Upper lobe of left lung (tissue), 6 donors: ENCODE results near the gene TBX15. TPM values are rescaled to one million over a fixed set of nuclear protein-coding genes. Genes with fewer than 3 reads are reported as not detected.

ENCODE experiments used
- ATAC-seq, 2 donors: fragments of 200-7000 bp; cut with Tn5 transposase; one replicate each; pipeline ENCODE4 v1.9.1; 2022; ENCODE audit warnings: mild to moderate bottlenecking in 2 of 2, moderate library complexity in 2 of 2; ENCODE audit not compliant: low FRiP score in 2 of 2
- DNase-seq, 2 donors: peaks; one replicate each; pipeline ENCODE4 v3.0.0-alpha.2; 2019 to 2020
- H3K27ac ChIP-seq, 4 donors: fragments of 200-600 bp; sonication (generic); one replicate each; pipeline ENCODE4 v1.5.1; 2016 to 2019
- H3K27me3 ChIP-seq, 4 donors: fragments of 200-600 bp; sonication (generic); one replicate each; pipeline ENCODE4 v1.5.1; 2017 to 2019
- H3K36me3 ChIP-seq, 4 donors: fragments of 200-600 bp; sonication (generic); one replicate each; pipeline ENCODE4 v1.5.1; 2016 to 2019
- H3K4me1 ChIP-seq, 4 donors: fragments of 200-600 bp; sonication (generic); one replicate each; pipeline ENCODE4 v1.5.1; 2018 to 2019
- H3K4me3 ChIP-seq, 4 donors: fragments of 200-600 bp; sonication (generic); one replicate each; pipeline ENCODE4 v1.5.1; 2017 to 2019; ENCODE audit warnings: mild to moderate bottlenecking in 2 of 4, moderate library complexity in 1 of 4
- H3K9me3 ChIP-seq, 4 donors: fragments of 200-600 bp; sonication (generic); one replicate each; pipeline ENCODE4 v1.5.1; 2018 to 2019
- CTCF ChIP-seq, 6 experiments: fragments of 450-650 bp in 4 of 6; fragments of 200-600 bp in 2 of 6; sonication (generic) in 2 of 6; IDR thresholded peaks; one replicate each; pipeline ENCODE4 v1.5.1; 2016 to 2019; ENCODE audit warnings: antibody characterized with exemption in 6 of 6
- EP300 ChIP-seq, 4 donors: sonication (generic); formaldehyde crosslinking; IDR thresholded peaks; one replicate each; pipeline ENCODE4 v1.5.1; 2017; ENCODE audit warnings: antibody characterized with exemption in 4 of 4, control low read depth in 2 of 4
- POLR2A ChIP-seq, 4 donors: fragments of 450-650 bp; IDR thresholded peaks; one replicate each; pipeline ENCODE4 v1.5.1; 2016 to 2017; ENCODE audit warnings: antibody characterized with exemption in 4 of 4, mild to moderate bottlenecking in 2 of 4
- POLR2AphosphoS5 ChIP-seq, 2 donors: sonication (generic); formaldehyde crosslinking; IDR thresholded peaks; one replicate each; pipeline ENCODE4 v1.5.1; 2017; ENCODE audit warnings: antibody characterized with exemption in 2 of 2
- WGBS, 2 donors: methylation state at CpG; one replicate each; pipeline ENCODE4 v1.1.5; 2017 to 2018; 5-methylcytosine and 5-hydroxymethylcytosine counted together
- total RNA-seq, 6 donors: library from RNA; depleted of rRNA in 4 of 6; stranded (reverse); fragments of >200 nt in 4 of 6; gene quantifications; one replicate each; pipeline versions ENCODE4 v1.1.0 to v1.2.1, GENCODE V29; 2016 to 2021
- donor health status: DM: no; HTN: no; CAD: no; lungs with moderate emphysema.
- donor health status: DM: no; HTN: yes; CAD: no; lungs with severe emphysema.

The TBX15 gene
- total RNA-seq, 6 donors from 2014 or later: 0.13 to 1.2 (median 0.39) TPM; not detected in 1

GRCh38 chr1:118977600-118977999 is 10.5 kb downstream of the TBX15 start:
- Histone ChIP-seq H3K36me3 (no peaks in the 10 kb centered on the region), H3K27me3 (peaks cover 2 to 32% (median 10%) of the 10 kb centered on the region in 4 donors), H3K9me3 (no peaks in the 10 kb centered on the region), H3K4me1 (peaks cover 7 to 12% (median 10%) of the 10 kb centered on the region in 4 donors), H3K4me3 (no peak overlapping the region), H3K27ac (no peak overlapping the region)
- no peak for ATAC-seq
- no peak for TF ChIP-seq CTCF (IDR thresholded peaks at IDR 0.05)
- TF ChIP-seq POLR2AphosphoS5 (IDR thresholded peaks at IDR 0.05): no peak
- TF ChIP-seq POLR2A (IDR thresholded peaks at IDR 0.05): no peak
- TF ChIP-seq EP300 (IDR thresholded peaks at IDR 0.05): no peak
- 59 to 74% methylated on average over 2 of the region's 2 CpGs for WGBS, 2 donors
- DNase-seq: no peak

- Histone ChIP-seq H3K27me3 (peaks cover 0 to 11% (median 2%) of the 10 kb centered on the region in 4 donors), H3K4me3 (no peak overlapping the region), H3K9me3 (no peaks in the 10 kb centered on the region), H3K27ac (no peak overlapping the region), H3K4me1 (peaks cover 5 to 8% (median 8%) of the 10 kb centered on the region in 4 donors), H3K36me3 (no peaks in the 10 kb centered on the region)
- DNase-seq (no peak), ATAC-seq (no peak)
- TF ChIP-seq EP300 (IDR thresholded peaks at IDR 0.05) (no peak), POLR2AphosphoS5 (IDR thresholded peaks at IDR 0.05) (no peak)
- 58 to 69% methylated on average over 4 of the region's 4 CpGs for WGBS, 2 donors
Observed at GRCh38 chr1:118974661-118975060, 13.5 kb downstream of the TBX15 start.

- ATAC-seq (no peak), DNase-seq (no peak)
- no peaks in the 10 kb centered on the region for H3K4me1 ChIP-seq
- H3K27me3 ChIP-seq: peaks cover 0 to under 1% (median 0%) of the 10 kb centered on the region in 4 donors
- H3K9me3 ChIP-seq: no peaks in the 10 kb centered on the region
- 61 to 74% methylated on average over 4 to 5 of the region's 5 CpGs for WGBS, 2 donors
- no peak overlapping the region for H3K27ac ChIP-seq
- H3K4me3 ChIP-seq: no peak overlapping the region
- TF ChIP-seq POLR2A (IDR thresholded peaks at IDR 0.05) (no peak), POLR2AphosphoS5 (IDR thresholded peaks at IDR 0.05) (no peak), CTCF (IDR thresholded peaks at IDR 0.05) (no peak), EP300 (IDR thresholded peaks at IDR 0.05) (no peak)
- H3K36me3 ChIP-seq: no peaks in the 10 kb centered on the region
Observed at GRCh38 chr1:118973531-118974137, 14.5 kb downstream of the TBX15 start.

- WGBS, 2 donors: 79 to 90% methylated on average over 1 of the region's 1 CpG
- TF ChIP-seq POLR2AphosphoS5 (IDR thresholded peaks at IDR 0.05): no peak
- no peak for TF ChIP-seq EP300 (IDR thresholded peaks at IDR 0.05)
- no peak for TF ChIP-seq POLR2A (IDR thresholded peaks at IDR 0.05)
- TF ChIP-seq CTCF (IDR thresholded peaks at IDR 0.05): no peak
- no peak for DNase-seq
Observed at GRCh38 chr1:118973032-118973431, 15.1 kb downstream of the TBX15 start.

GRCh38 chr1:118970451-118970850 is 17.7 kb downstream of the TBX15 start:
- no peaks in the 10 kb centered on the region for H3K27me3 ChIP-seq
- 70 to 81% methylated on average over 2 of the region's 2 CpGs for WGBS, 2 donors
- H3K4me3 ChIP-seq: no peak overlapping the region
- H3K4me1 ChIP-seq: no peaks in the 10 kb centered on the region
- no peaks in the 10 kb centered on the region for H3K9me3 ChIP-seq
- no peak for DNase-seq
- H3K27ac ChIP-seq: no peak overlapping the region
- TF ChIP-seq EP300 (IDR thresholded peaks at IDR 0.05) (no peak), CTCF (IDR thresholded peaks at IDR 0.05) (no peak), POLR2A (IDR thresholded peaks at IDR 0.05) (no peak), POLR2AphosphoS5 (IDR thresholded peaks at IDR 0.05) (no peak)
- no peak for ATAC-seq
- no peaks in the 10 kb centered on the region for H3K36me3 ChIP-seq

More at GRCh38 chr1:118973032-118973431, 15.1 kb downstream of the TBX15 start:
- Histone ChIP-seq H3K4me1 (no peaks in the 10 kb centered on the region), H3K27ac (no peak overlapping the region), H3K9me3 (no peaks in the 10 kb centered on the region), H3K36me3 (no peaks in the 10 kb centered on the region), H3K27me3 (no peaks in the 10 kb centered on the region), H3K4me3 (no peak overlapping the region)
- no peak for ATAC-seq
